SW 1271 (cell line): ENCODE data around the gene PRKD2.

ENCODE experiments used
- DNase-seq, 2 experiments: peaks; one replicate each; lab custom pipeline; 2025; lab: John Stamatoyannopoulos, UW

PRKD2 gene

GRCh38 chr19:46704379-46705076 is 12.4 kb downstream of the PRKD2 start:
- no peak for DNase-seq

- no peak for DNase-seq
These were observed 16.2 kb downstream of the PRKD2 start for GRCh38 chr19:46700704-46701103.

- no peak for DNase-seq
These were observed 18.3 kb downstream of the PRKD2 start for GRCh38 chr19:46698395-46699321.

- no peak for DNase-seq
These were observed 19.5 kb downstream of the PRKD2 start for GRCh38 chr19:46697204-46697960.

- DNase-seq = no peak
These were observed 20.1 kb downstream of the PRKD2 start for GRCh38 chr19:46696866-46697203.

- DNase-seq = no peak
These were observed 20.9 kb downstream of the PRKD2 start for GRCh38 chr19:46696052-46696451.

- DNase-seq = no peak
These were observed 23.2 kb downstream of the PRKD2 start for GRCh38 chr19:46693760-46694159.

GRCh38 chr19:46692918-46693722 is 23.8 kb downstream of the PRKD2 start:
- peak in 1 of 2 experiments; percentile 14 for DNase-seq

GRCh38 chr19:46691948-46692347 is 25.0 kb downstream of the PRKD2 start:
- no peak for DNase-seq

GRCh38 chr19:46691104-46691503 is 25.8 kb downstream of the PRKD2 start:
- no peak for DNase-seq

- DNase-seq = no peak
These were observed 27.6 kb downstream of the PRKD2 start for GRCh38 chr19:46689358-46689757.

GRCh38 chr19:46687438-46688145 is 29.3 kb downstream of the PRKD2 start:
- DNase-seq = no peak

GRCh38 chr19:46685189-46685588 is 31.7 kb downstream of the PRKD2 start:
- no peak for DNase-seq

GRCh38 chr19:46678110-46678732 is 38.7 kb downstream of the PRKD2 start:
- no peak for DNase-seq

- peak in 1 of 2 experiments; percentile 41 for DNase-seq
These were observed 42.3 kb downstream of the PRKD2 start for GRCh38 chr19:46674416-46675178.

GRCh38 chr19:46670813-46671212 is 46.1 kb downstream of the PRKD2 start:
- DNase-seq = peak in 1 of 2 experiments; percentile 12

GRCh38 chr19:46668662-46669061 is 48.3 kb downstream of the PRKD2 start:
- DNase-seq = no peak

- DNase-seq = no peak
These were observed 51.8 kb downstream of the PRKD2 start for GRCh38 chr19:46665072-46665471.

GRCh38 chr19:46661735-46662592 is 55.0 kb downstream of the PRKD2 start:
- DNase-seq = peak; percentile 44 to 80
